Lower lobe of right lung (tissue), 2 donors: ENCODE results near the gene CCNJL. TPM values are rescaled to one million over a fixed set of nuclear protein-coding genes. Genes with fewer than 3 reads are reported as not detected.

Experiments used
- ATAC-seq, 2 donors: fragments of 200-7000 bp; cut with Tn5 transposase; one replicate each; pipeline ENCODE4 v1.9.1; 2020 to 2022; ENCODE audit warnings: mild to moderate bottlenecking in 2 of 2, moderate library complexity in 2 of 2
- DNase-seq: peaks from one replicate; pipeline ENCODE4 v3.0.0-alpha.2; 2020
- H3K27ac ChIP-seq: fragments of 200-600 bp; one replicate; pipeline ENCODE4 v1.8.0; 2022
- H3K27me3 ChIP-seq: fragments of 200-600 bp; one replicate; pipeline ENCODE4 v1.8.0; 2022; ENCODE audit warnings: low read depth
- H3K36me3 ChIP-seq: fragments of 200-600 bp; one replicate; pipeline ENCODE4 v1.8.0; 2022; ENCODE audit warnings: mild to moderate bottlenecking
- H3K4me1 ChIP-seq: fragments of 200-600 bp; one replicate; pipeline ENCODE4 v1.8.0; 2022
- H3K4me3 ChIP-seq: fragments of 200-600 bp; one replicate; pipeline ENCODE4 v1.8.0; 2022; ENCODE audit warnings: mild to moderate bottlenecking
- H3K9me3 ChIP-seq: fragments of 200-600 bp; one replicate; pipeline ENCODE4 v1.8.0; 2022
- CTCF ChIP-seq: fragments of 200-600 bp; IDR thresholded peaks from one replicate; pipeline ENCODE4 v1.8.0; 2022; ENCODE audit warnings: antibody characterized with exemption, mild to moderate bottlenecking
- intact Hi-C: fragments of 100-400 bp; cut with DNase I; formaldehyde crosslinking; loops from one replicate; pipeline ENCODE4 v1.11.0; 2022
- total RNA-seq: library from RNA; stranded (reverse); fragmentation: NEBNext Ultra II Directional; extraction: Animal tissue kit (Norgen Biotek cat#: 25700); gene quantifications from one replicate; pipeline ENCODE4 v1.2.1, GENCODE V29; 2021
- donor health status: DM: no; HTN: yes; CAD: no; lungs with severe emphysema.

The CCNJL gene
- total RNA-seq, 1 donor from 2014 or later, result 15.5 TPM

- no peak overlapping the region for H3K4me3 ChIP-seq
- no peak for TF ChIP-seq CTCF
- H3K27me3 ChIP-seq, result no peaks in the 10 kb centered on the region
- H3K9me3 ChIP-seq, result no peaks in the 10 kb centered on the region
- H3K36me3 ChIP-seq, result no peaks in the 10 kb centered on the region
- intact Hi-C loops, result no loop called here
- peak overlapping the region; percentile 51 for H3K27ac ChIP-seq
- peak; percentile 88 to 89 for ATAC-seq
- peaks cover 41% of the 10 kb centered on the region for H3K4me1 ChIP-seq
- DNase-seq, result peak; percentile 93
These were observed 43.3 kb downstream of the CCNJL start for GRCh38 chr5:160269017-160269416.

- no peaks in the 10 kb centered on the region for H3K36me3 ChIP-seq
- H3K4me1 ChIP-seq, result peaks cover 41% of the 10 kb centered on the region
- ATAC-seq (peak in 1 of 2 donors; percentile 9), DNase-seq (no peak)
- intact Hi-C loops, result no loop called here
- H3K4me3 ChIP-seq, result no peak overlapping the region
- no peaks in the 10 kb centered on the region for H3K27me3 ChIP-seq
- H3K27ac ChIP-seq, result peak overlapping the region; percentile 51
- no peak for TF ChIP-seq CTCF
- no peaks in the 10 kb centered on the region for H3K9me3 ChIP-seq
These were observed 44.2 kb downstream of the CCNJL start for GRCh38 chr5:160268121-160268520.

GRCh38 chr5:160266752-160267345 lies 45.5 kb downstream of the CCNJL start:
- Histone ChIP-seq H3K27me3 (no peaks in the 10 kb centered on the region), H3K9me3 (no peaks in the 10 kb centered on the region), H3K4me1 (peaks cover 38% of the 10 kb centered on the region), H3K27ac (no peak overlapping the region), H3K36me3 (no peaks in the 10 kb centered on the region), H3K4me3 (no peak overlapping the region)
- intact Hi-C loops, result no loop called here
- DNase-seq (no peak), ATAC-seq (no peak)
- peak; percentile 6 for TF ChIP-seq CTCF

GRCh38 chr5:160266044-160266443 lies 46.3 kb downstream of the CCNJL start:
- TF ChIP-seq CTCF, result no peak
- Histone ChIP-seq H3K27me3 (no peaks in the 10 kb centered on the region), H3K4me1 (peaks cover 38% of the 10 kb centered on the region), H3K4me3 (no peak overlapping the region), H3K27ac (no peak overlapping the region), H3K36me3 (no peaks in the 10 kb centered on the region), H3K9me3 (no peaks in the 10 kb centered on the region)
- intact Hi-C loops, result no loop called here
- ATAC-seq (no peak), DNase-seq (no peak)

- ATAC-seq, result no peak
- Histone ChIP-seq H3K27ac (no peak overlapping the region), H3K4me3 (no peak overlapping the region), H3K36me3 (no peaks in the 10 kb centered on the region), H3K4me1 (peaks cover 22% of the 10 kb centered on the region), H3K27me3 (no peaks in the 10 kb centered on the region), H3K9me3 (no peaks in the 10 kb centered on the region)
- intact Hi-C loops, result no loop called here
- no peak for TF ChIP-seq CTCF
- DNase-seq, result no peak
These were observed 49.0 kb downstream of the CCNJL start for GRCh38 chr5:160263326-160263855.
